Esophagus muscularis mucosa (tissue), 4 donors: ENCODE measurements around the gene UBTD1. TPM values are rescaled to one million over a fixed set of nuclear protein-coding genes. Genes with fewer than 3 reads are reported as not detected.

Experiments
- DNase-seq: peaks from one replicate; pipeline ENCODE4 v3.0.0-alpha.2; 2017; ENCODE audit errors: extremely low spot score
- H3K27ac ChIP-seq, 4 donors: fragments of 200-600 bp; sonication (generic); replicated peaks in 1 of 4; 1 replicate in 3 of 4; 2 replicates in 1 of 4; pipeline ENCODE4 v1.5.1; 2016 to 2019; ENCODE audit warnings: mild to moderate bottlenecking in 1 of 4
- H3K27me3 ChIP-seq, 4 donors: fragments of 200-600 bp; sonication (generic); one replicate each; pipeline versions ENCODE4 v1.5.1 to v1.6.0; 2016 to 2019
- H3K36me3 ChIP-seq, 4 donors: fragments of 200-600 bp; sonication (generic); one replicate each; pipeline ENCODE4 v1.5.1; 2016 to 2019
- H3K4me1 ChIP-seq, 4 donors: fragments of 200-600 bp; sonication (generic); one replicate each; pipeline ENCODE4 v1.5.1; 2016 to 2019
- H3K4me3 ChIP-seq, 4 donors: fragments of 200-600 bp; sonication (generic); 1 replicate in 2 of 4; 2 replicates in 2 of 4; pipeline ENCODE4 v1.5.1; 2016 to 2019; ENCODE audit warnings: mild to moderate bottlenecking in 4 of 4, moderate library complexity in 1 of 4
- H3K9me3 ChIP-seq, 4 donors: fragments of 200-600 bp; sonication (generic); 1 replicate in 3 of 4; 2 replicates in 1 of 4; pipeline ENCODE4 v1.5.1; 2016 to 2019
- CTCF ChIP-seq, 3 experiments: fragments of 200-600 bp in 2 of 3; fragments of 450-650 bp in 1 of 3; sonication (generic) in 2 of 3; IDR thresholded peaks; one replicate each; pipeline ENCODE4 v1.5.1; 2017 to 2019; ENCODE audit warnings: antibody characterized with exemption in 3 of 3, mild to moderate bottlenecking in 2 of 3, moderate library complexity in 1 of 3
- EP300 ChIP-seq: sonication (generic); formaldehyde crosslinking; IDR thresholded peaks from one replicate; pipeline ENCODE4 v1.6.1; 2017; ENCODE audit warnings: antibody characterized with exemption
- POLR2A ChIP-seq: fragments of 450-650 bp; IDR thresholded peaks from one replicate; pipeline ENCODE4 v1.6.1; 2017; ENCODE audit warnings: antibody characterized with exemption, moderate library complexity, mild to moderate bottlenecking, low read depth
- POLR2AphosphoS5 ChIP-seq, 2 donors: sonication (generic); formaldehyde crosslinking; IDR thresholded peaks; one replicate each; pipeline ENCODE4 v1.6.1; 2017; ENCODE audit warnings: antibody characterized with exemption in 2 of 2
- WGBS: methylation state at CpG from one replicate; pipeline ENCODE4 v1.1.5; 2018; 5-methylcytosine and 5-hydroxymethylcytosine counted together
- intact Hi-C: fragments of 100-400 bp; cut with DNase I; formaldehyde crosslinking; loops from one replicate; pipeline ENCODE4 v1.15.1; 2023
- total RNA-seq, 4 donors: library from RNA; depleted of rRNA; stranded (reverse); fragments of >200 nt; gene quantifications; one replicate each; pipeline versions ENCODE4 v1.1.0 to v1.2.1, GENCODE V29; 2016

Gene UBTD1
- total RNA-seq, 4 donors from 2014 or later, result 4.2 to 18.4 (median 14.1) TPM

- peak overlapping the region; percentile 91 to 96 (median 94) for H3K27ac ChIP-seq
- peaks cover 0 to 6% (median 0%) of the 10 kb centered on the region in 4 donors for H3K36me3 ChIP-seq
- peak overlapping the region; percentile 86 to 97 (median 90) for H3K4me3 ChIP-seq
- TF ChIP-seq EP300, result no peak
- TF ChIP-seq POLR2AphosphoS5 (IDR thresholded peaks at IDR 0.05), result peak; percentile 73 to 82
- TF ChIP-seq CTCF (IDR thresholded peaks at IDR 0.05), result no peak
- TF ChIP-seq POLR2A, result peak; percentile 41
- intact Hi-C loops, result loop anchor here (5.0 kb wide), 2 partner anchors 35 to 55 kb away; no protein-coding TSS in a partner anchor
- no peaks in the 10 kb centered on the region for H3K9me3 ChIP-seq
- peak; percentile 95 for DNase-seq
- 0% methylated on average over 20 of the region's 22 CpGs for WGBS
- H3K4me1 ChIP-seq, result peaks cover 52 to 66% (median 61%) of the 10 kb centered on the region in 4 donors
- H3K27me3 ChIP-seq, result no peaks in the 10 kb centered on the region
These were observed 1.1 kb upstream of the UBTD1 start for GRCh38 chr10:97497572-97498075.

- peak; percentile 100 for DNase-seq
- Histone ChIP-seq H3K4me1 (peaks cover 52 to 62% (median 60%) of the 10 kb centered on the region in 4 donors), H3K4me3 (peak within 1 kb of the TSS; percentile 86 to 97 (median 90)), H3K27me3 (no peaks in the 10 kb centered on the region), H3K27ac (peak within 1 kb of the TSS; percentile 91 to 96 (median 94)), H3K36me3 (peaks cover 0 to 3% (median 0%) of the 10 kb centered on the region in 4 donors), H3K9me3 (no peaks in the 10 kb centered on the region)
- WGBS, result 0% methylated on average over 13 of the region's 73 CpGs
- intact Hi-C loops, result loop anchor here (5.0 kb wide), 2 partner anchors 36 to 54 kb away; no protein-coding TSS in a partner anchor
- peak; percentile 84 to 87 for TF ChIP-seq POLR2AphosphoS5 (IDR thresholded peaks at IDR 0.05)
- TF ChIP-seq EP300, result no peak
- TF ChIP-seq POLR2A, result peak; percentile 74
These were observed 466 bp upstream of the UBTD1 start, which contains the start of gene MMS19 for GRCh38 chr10:97498076-97498840. MMS19 (minus strand) TSS chr10:97498422; CDS start chr10:97498384, 38 bp downstream.

GRCh38 chr10:97499561-97500296 is 1.0 kb downstream of the UBTD1 start:
- peak overlapping the region; percentile 91 to 96 (median 94) for H3K27ac ChIP-seq
- H3K4me1 ChIP-seq, result peaks cover 44 to 47% (median 46%) of the 10 kb centered on the region in 4 donors
- WGBS, result 5% methylated on average over 15 of the region's 41 CpGs
- peak; percentile 95 for DNase-seq
- no peaks in the 10 kb centered on the region for H3K9me3 ChIP-seq
- TF ChIP-seq POLR2A, result no peak
- peak in 1 of 2 donors; percentile 7 for TF ChIP-seq POLR2AphosphoS5 (IDR thresholded peaks at IDR 0.05)
- TF ChIP-seq CTCF (IDR thresholded peaks at IDR 0.05), result no peak
- H3K4me3 ChIP-seq, result peak overlapping the region; percentile 86 to 97 (median 90)
- intact Hi-C loops, result loop anchor here (5.0 kb wide), 2 partner anchors 37 to 53 kb away; no protein-coding TSS in a partner anchor
- H3K36me3 ChIP-seq, result no peaks in the 10 kb centered on the region
- no peaks in the 10 kb centered on the region for H3K27me3 ChIP-seq

- no peaks in the 10 kb centered on the region for H3K9me3 ChIP-seq
- DNase-seq, result no peak
- no peaks in the 10 kb centered on the region for H3K27me3 ChIP-seq
- H3K4me3 ChIP-seq, result peak overlapping the region; percentile 86 to 97 (median 90)
- H3K27ac ChIP-seq, result peak overlapping the region; percentile 91 to 96 (median 94)
- TF ChIP-seq POLR2AphosphoS5 (IDR thresholded peaks at IDR 0.05) (no peak), EP300 (no peak), POLR2A (no peak), CTCF (IDR thresholded peaks at IDR 0.05) (no peak)
- H3K4me1 ChIP-seq, result peaks cover 39 to 42% (median 41%) of the 10 kb centered on the region in 4 donors
- intact Hi-C loops, result no loop called here
- H3K36me3 ChIP-seq, result no peaks in the 10 kb centered on the region
- 79% methylated on average over 2 of the region's 2 CpGs for WGBS
These were observed 1.5 kb downstream of the UBTD1 start for GRCh38 chr10:97500297-97500575.
